ENCODE data around the gene PPP1R37.
A peak's percentile ranks its signal among the peaks of the same experiment; 100 is the strongest.

The PPP1R37 gene

DNA sequence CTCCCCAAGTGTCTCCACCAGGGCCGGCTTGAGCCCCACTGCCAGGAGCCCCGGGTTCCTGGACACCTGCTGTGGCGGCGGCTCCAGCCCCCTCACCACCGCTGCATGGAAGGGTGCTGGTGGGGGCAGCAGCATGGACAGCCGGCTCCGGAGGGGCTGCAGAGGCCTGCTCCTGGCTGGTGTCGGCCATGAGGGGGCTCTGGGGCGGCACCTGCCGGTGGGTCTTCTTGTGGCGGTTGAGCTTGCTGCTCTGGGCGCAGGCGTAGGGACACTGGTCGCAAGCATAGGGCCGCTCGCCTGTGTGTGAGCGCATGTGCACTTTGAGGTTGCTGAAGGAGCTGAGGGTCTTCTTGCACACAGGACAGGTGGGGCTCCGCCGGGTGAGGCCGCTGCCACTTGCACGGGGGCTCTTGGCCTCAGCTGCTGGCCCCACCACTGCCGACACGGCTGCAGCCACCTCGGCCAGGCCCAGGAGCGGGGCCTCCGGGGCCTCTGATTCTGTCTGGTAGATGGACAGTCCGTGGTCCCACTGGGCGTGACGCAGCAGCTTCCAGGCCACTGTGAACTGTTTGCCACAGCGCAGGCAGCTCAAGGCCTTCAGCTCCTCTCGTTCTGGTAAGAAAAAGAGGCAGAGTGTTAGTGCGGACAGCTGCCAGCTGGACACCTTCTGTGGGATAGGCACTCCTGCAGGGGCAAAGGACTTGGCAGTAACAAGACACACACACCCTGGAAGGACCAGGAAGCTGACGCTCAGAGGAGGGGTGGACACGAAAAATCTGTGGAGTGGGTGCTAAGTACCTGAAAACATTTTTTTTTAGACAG lies 20.8 kb upstream of the PPP1R37 start:
- no peak for DNase-seq

DNA sequence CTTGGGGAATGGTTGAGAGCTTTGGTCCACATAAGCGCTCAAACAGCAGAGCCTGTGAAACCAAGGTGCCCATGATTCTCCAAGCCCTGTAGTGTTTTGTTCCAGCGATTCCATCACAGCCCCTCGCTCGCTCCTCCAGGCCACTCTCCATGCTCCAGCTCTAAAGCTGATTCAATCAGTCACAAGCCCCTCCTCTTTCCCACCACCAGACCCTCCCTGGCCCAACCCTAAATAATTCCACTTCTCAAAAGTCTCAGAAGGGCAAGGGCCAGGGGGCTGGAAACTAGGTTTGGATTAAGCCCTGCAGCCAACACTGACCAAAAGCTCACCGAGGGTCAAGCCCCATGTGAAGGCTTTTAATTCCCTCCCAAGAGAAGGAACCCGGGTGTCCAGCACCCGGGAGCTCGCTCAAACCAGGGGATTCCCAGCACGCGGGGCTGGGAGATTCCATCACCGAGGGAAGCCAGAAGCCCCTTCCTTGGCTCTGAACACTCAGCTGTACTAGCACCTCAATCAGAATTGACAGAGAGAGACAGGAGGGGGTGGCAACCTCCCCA lies 18.2 kb upstream of the PPP1R37 start:
- DNase-seq = no peak

DNA sequence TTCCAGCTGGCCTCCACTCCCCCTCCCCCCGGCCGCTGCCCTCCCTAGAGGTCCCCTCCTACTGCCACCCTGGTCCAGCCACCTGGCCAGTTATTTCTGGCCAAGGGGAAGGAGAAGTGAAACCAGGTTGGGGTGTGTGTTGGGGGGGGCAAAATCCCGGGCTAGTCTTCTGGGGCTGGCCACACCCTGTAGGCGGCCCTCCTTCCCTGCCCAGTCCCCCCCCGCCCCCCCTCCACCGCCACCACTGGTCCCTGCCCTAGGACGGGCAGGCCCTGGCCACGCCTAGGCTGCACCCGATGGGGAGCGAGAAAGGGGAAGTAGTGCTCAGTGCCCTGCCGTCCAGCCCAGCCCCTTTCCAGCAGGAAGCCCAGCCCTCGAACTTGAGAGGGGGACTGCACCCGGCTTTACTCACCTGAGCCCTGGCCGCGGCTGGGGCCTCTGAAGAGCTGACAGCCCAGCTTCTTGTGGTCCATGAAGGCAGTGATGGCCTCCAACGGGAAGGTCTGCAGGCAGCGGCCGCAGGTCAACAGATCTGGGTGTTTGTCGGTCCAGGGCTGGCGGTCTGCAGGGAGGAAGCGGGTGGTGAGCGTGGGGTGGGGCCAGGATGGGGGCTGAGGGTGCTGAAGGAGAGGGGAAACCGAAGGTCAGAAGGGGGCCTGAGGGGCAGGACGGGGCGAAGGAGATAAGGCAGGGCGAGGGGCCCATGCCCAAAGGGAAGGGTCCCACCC lies 17.5 kb upstream of the PPP1R37 start:
- no peak for DNase-seq

DNA sequence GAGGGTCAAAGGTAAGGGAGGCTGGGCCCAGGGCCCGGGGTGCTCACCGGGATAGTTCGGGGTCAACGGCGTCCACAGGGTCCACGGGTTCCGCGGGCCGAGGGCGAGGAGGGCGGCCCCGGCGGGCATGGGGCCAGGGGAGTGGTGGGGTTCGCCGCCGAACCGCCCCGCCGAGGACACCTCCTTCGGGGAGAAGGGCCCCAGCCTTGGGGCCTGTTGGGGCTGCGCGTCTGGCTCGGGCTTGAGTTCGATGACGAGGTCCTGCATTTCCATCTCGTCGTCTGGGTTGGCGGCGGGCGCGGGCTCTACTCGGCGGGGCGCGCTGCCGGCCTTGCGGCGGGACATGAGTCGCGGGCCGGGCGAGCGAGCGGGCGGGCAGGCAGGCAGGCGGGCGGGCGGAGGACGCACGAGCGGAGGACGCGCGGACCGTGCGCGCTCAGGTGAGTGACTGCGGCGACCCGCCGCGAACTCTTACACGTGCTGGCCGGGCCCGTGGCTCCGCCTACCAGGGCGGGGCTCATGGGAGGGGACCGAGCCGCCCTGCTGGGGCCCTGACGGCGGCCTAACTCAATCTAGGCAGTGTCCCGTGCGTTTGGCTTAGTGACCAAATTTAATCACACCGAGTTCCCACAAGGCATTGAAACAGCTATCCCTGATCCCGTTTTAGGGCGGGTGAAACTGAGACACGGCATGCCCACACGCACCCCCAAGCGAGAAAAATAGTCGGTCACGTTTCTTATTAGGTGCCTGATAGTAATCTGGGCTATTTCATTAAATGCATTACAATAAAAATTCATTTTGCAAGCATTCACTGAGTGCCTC lies 16.7 kb upstream of the PPP1R37 start, which contains the start of gene ZNF296:
Gene ZNF296 (minus strand): TSS at position 450 of the 822 bp plus-strand sequence. CDS start 105 bp downstream, at position 345.
- DNase-seq = peak; percentile 77

DNA sequence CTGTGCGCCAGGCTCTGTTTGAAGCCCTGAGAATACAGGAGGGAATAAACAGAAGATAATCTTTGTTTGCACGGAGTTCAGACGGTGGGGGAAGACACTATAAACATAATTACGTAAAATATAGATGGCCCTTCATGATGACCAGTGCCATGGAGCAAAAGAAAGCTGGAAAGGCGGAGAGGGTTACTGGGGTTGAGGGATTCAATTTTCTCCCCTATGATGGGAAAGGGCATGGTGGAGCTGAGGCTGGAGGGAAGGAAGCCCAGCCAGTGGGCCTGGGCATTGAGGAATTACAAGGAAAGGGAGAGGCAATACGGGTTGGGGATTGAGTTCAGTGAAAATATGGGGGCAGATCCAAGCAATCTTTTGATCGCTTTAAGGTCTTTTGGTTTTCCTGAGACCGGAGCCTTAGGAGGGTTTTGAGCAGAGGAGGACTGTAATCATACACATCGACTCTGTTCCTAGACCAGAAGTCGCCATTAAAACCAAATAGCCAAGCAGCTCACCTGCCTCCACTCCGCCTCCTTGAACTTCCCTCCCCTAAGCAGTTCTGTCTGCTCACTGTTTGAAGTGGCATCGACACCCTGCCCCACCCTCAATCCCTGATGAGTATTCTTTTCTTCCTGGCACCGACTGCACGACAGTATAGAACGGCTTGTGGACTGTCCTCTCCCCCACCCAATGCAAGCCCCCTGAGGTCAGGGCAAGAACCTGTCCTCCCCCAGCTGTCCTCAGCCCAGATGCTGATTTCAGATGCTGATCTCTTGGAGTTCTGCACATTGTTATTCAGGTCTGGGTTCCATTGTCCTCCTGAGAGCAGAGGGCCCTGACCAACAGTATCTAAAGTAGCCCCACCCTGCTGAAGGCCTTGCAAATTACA lies 15.9 kb upstream of the PPP1R37 start:
- no peak for DNase-seq

DNA sequence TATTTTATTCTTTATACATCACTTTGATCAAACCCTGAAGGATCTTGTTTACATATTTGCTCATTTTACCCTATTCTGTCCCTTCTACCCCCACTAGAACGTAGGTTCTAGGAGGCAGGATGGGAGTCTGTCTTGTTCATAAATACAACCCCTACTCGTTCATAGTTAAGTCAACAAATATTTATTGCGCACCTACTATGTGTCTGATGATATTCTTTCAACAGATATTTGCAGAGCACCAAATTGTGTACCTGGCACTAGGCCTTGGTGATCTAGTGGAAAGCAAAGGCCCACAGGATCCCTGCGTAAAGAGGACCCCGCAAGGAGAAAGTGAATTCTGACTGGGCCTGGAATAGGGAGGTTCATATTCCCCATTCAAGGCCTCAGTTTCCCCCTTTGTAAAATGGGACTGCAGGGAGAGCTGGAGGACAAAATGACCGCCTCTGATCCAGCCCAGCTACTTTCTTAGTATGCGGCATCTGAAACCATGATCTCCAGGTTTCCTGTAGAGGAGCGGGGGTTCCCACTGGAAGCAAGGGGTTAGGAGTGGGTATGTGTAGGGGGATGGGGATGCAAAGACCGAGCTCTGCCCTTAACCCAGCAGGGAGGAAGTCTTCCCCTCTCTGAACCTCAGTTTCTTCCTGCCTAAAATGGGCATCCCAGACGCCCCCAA lies 14.5 kb upstream of the PPP1R37 start:
- no peak for DNase-seq

DNA sequence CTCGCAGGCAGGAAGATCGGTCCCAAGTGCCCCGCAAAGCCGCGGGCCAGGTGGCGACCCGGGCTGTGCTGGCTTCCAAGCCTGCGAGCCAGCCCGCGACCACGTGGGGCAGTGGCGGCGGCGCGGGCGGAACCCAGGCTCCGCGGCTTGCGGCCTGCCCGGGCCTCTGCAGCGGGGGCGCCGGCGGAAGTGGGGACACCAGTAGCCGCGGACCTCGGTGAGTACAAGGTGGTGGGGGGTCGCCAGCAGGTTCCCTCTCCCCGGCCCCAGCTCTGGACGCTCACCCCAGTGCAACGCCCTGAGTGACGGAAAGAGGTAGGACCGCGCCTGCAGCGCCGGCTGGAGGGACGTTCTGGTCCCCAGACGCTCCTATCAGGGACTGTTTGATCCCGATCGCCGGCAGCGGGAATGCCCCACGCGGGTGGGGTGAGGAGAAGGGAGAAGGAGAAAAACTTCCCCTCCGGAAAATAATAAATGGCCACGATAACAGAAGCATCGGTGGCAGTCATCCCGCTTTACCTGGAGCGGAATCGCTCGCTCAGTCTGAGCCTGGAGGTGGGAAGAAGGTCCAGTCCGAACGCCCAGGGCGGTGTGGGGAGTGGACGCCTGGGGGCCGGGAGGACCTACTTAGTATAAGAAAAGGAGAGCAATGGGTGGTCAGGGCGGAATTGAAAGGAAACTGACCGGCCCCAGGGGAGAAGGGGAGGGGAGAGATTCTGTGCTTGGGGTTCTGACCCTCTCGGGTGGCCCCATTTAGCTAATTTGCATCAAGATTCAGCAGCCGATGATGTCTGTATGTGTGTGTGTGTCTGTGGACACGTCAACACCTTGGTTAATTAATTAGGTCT lies 13.7 kb upstream of the PPP1R37 start, which contains the start of gene GEMIN7:
Gene GEMIN7 (plus strand): TSS at position 198 of the 848 bp plus-strand sequence. CDS start 10,855 bp downstream, outside the sequence.
- peak; percentile 73 for DNase-seq

DNA sequence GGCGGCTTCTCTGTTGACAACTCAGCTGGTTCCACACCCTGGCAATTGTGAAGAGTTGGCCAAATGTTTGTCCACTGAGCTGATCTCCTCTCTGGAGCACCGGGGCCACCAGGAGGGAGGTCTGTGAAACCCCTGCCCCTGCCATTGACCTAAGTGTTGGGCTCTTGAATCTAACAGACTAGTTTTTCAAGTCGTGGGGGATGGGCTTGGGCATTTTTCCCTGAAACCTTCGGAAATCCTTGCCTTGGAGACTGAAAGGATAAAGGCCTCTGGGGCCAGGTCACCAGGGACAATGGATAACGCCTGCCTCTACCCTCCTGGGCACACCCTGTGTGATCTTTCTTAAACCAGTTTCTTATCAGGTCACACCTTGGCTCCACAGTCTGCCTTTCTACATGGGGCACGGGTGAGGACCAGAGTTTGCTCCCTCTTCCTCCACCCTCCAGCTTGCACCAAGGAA lies 13.0 kb upstream of the PPP1R37 start:
- no peak for DNase-seq

DNA sequence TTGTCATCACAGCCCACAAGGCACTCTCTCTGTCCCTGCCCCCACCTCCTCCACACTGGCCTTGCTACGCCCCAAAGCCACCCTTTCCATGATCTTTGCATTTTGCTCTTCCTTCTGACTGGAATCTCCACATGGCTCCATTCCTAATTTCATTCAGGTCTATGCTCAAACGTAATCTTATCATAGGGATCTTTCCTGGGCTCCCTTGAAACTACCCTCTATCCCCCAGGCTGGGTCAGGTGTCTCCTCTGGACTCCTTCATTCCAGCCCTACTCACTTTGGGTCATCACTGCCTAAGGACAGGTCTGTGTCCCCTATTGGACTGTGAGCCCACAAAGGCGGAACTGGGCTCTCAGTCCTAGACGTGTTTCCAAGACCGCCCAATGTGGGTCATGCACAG lies 10.8 kb upstream of the PPP1R37 start:
- no peak for DNase-seq

DNA sequence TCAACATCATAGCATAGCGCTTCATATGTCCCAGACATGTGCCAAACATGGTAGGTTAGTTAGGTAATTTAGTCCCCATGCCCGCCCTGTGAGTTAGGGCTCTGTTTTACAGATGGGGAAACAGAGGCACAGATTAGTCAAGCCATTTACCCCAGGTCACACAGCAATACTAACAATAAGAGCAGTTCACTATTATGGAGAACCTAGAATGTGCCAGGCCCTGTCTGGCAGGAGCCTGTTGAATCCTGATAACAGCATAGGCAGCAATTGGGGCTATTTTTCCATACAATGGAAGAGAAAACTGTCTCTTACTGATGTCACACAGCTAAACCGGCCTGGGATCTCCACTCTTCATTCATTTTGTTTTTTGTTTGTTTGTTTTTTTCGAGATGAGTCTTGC lies 6.5 kb upstream of the PPP1R37 start:
- DNase-seq = no peak

DNA sequence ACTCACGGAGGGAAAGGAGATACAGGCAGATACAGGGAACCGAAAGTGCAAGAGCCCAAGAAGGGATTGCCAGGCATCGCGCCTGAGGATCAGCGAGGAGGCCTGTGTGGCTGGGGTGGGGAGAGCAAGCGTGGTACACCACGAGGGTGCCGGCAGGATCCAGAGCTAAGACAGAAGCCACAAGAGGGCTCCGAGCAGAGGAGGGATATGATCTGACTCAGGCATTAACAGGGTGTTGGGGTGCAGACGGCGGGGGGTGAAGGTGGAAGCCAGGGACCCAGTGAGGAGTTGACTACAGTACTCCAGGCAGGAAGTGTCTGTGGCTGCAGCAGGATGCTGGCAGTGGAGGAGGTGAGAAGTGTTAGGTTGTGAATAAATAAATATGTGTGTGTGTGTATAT lies 5.4 kb upstream of the PPP1R37 start:
- peak; percentile 55 for DNase-seq

DNA sequence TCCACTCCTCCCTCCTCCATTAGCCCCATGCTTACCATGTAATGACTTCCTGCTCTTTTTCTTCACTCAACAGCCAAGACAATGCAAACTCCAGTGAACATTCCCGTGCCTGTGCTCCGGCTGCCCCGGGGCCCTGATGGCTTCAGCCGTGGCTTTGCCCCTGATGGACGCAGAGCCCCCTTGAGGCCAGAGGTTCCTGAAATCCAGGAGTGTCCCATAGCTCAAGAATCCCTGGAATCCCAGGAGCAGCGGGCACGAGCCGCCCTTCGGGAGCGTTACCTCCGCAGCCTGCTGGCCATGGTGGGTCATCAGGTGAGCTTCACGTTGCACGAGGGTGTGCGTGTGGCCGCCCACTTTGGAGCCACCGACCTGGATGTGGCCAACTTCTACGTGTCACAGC lies 2.9 kb upstream of the PPP1R37 start:
- no peak for DNase-seq

DNA sequence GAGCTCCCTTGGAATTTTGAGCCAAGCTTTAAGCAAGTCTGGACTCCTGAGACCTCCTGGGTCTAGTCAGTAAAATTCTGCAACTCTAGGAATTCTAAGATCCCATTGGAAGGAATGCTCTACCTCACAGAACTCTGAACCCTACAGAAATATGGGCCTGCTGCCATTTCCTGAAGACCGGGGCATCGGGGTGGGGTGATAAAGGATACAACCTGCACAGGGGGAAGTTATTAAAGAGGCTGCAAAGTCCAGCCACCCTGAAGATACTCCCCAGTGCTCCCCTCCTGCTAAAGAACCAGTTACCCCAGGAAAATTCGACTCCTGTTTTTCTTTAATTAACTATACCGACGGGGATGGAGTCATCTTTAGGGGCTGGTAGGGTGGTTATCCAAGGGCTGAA lies 2.4 kb upstream of the PPP1R37 start:
- no peak for DNase-seq

DNA sequence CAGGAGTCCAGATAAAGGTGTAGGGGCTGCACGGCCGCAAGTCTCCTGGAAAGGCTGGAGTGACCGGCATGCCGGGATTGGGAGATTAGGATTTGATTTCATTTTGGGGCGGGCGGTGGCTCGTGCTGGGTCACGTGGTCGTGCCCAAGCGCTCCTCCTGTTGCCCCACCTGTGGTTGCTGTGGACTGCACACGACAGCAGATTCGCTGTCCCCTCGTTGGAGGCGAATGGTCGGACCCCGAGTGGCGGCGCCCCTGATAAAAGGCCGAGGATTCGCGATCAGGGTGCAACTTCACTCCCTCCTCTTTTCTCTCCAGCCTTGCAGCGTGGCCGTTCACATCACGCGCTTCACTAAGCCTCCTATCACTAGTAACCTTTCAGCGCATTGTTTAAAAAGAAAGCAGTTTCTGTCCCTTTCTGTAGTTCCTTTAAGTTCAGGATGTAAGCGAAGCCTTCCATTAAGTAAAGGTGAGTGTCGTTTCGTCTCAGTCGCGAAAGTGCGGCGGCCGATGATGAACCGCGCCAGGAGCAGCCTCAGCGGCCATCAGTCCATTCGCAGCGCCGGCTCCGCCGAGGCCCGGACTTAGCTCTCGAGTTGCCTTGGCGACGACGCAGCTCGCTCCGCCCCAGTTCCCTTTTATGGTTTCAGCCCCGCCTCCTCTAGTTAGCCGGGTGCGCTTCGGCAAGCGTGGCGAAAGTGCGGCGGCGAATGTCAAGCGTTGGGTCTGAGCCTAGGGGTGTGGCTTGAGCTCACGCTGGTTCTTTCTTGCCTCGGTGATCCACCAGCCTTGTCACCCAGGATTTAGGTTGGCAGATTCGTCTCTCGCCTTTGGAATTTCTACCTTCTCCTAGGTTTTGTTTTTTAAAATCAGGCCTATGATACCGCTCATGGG lies 1.7 kb upstream of the PPP1R37 start:
- peak; percentile 89 for DNase-seq

DNA sequence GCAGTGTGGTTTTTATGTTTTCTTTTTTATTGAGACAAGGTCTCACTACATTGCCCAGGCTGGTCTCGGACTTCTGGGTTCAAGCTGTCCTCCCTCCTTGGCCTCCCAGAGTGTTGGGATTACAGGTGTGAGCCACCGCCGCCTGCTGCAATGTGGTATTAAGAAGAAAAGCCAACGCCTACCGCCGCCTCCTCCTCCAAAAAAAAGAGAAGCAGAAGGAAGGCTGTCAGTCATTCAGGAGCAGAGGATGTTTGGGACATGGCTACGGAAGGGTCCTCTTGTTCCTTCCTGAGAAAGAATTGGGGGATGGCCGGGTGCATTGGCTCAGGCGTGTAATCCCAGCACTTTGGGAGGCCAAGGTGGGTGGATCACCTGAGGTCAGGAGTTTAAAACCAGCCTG lies 1.2 kb downstream of the PPP1R37 start:
- no peak for DNase-seq

DNA sequence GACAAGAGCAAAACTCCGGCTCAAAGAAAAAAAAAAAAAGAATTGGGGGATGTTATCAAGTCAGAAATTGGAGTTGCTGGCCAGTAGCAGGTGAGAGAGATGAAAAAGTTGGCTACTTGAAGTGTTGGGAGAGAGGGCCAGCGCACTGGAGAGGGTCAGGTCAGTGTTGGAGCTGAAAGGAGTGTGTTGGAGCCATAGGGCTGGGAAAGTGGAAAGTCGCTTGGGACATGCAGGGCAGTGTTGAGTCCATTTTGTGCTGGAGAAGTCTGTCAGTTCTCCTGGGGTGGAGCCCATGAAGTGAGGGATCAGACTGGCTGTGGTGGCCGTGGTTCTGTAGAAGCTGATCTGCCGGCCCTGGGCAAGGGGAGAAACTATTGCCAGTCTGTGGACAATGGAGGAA lies 1.7 kb downstream of the PPP1R37 start:
- DNase-seq = no peak

DNA sequence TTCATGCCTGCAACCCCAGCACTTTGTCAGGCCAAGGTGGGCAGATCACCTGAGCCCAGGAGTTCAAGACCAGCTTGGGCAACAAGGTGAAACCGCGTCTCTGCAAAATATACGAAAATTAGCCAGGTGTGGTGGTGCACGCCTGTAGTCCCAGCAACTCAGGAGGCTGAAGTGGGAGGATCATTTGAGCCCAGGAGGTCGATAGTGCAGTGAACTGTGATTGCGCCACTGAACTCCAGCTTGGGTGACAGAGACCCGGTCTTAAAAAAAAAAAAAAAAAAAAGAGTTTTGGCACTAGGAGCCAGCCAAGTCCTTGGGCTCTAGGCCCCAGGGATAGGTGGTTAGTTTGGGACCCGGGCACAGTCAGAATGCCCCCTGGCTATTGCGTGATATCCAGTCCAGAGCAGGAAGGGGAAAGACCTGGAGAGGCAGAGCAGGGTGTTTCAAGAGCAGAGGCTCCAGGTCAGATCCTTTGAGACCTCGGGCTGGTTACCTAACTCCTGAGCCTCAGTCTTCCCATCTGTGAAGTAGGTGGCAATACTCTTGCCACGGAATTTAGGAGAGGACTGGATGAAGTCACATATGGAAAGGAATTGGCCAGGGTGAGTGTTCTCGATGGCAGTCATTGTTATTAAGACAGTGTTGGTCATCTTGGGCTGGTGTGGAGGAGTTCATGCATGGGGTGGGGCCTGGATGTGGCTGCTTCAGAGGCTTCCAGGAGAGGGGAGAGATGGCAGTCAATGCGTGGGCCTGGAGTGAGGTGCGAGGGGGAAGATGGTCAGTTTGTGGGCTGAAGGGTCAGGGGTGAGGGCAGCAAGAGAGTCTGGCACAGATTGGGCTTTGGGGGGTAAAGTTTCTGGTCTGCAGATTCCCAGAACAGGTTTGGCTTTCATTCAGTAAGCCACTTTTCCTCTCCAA lies 2.8 kb downstream of the PPP1R37 start:
- no peak for DNase-seq

DNA sequence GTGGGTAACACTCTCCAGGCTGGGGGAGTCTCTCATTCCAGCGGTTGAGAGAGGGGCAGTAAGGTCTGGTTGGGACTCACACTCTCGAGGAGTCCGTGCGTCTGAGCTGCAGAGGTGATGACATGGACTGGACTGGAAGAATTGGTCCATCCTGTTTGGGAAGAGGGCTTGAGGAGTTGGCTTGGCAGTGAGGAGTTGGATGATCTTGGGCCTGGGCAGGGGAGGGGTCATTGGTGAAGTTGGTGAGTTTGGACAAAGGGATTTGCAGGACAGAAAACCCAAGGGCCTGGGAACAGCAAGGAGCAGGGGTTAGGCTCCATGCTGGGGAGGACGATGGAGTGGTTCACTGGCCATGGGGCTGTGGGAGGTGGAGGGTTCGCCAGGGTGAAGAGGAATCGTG lies 3.7 kb downstream of the PPP1R37 start:
- DNase-seq = no peak
